ENCODE measurements around the gene IRAG1. TPM values are rescaled to one million over a fixed set of nuclear protein-coding genes. Genes with fewer than 3 reads are reported as not detected.

The IRAG1 gene
- total RNA-seq, 4 donors from 2014 or later = 156 to 408 (median 278) TPM

- H3K9me3 ChIP-seq = no peaks in the 10 kb centered on the region
- 30% methylated on average over 1 of the region's 1 CpG; no CpG with 5 or more reads in 1 of the 2 donors for WGBS, 2 donors (ENCODE audit: low coverage in 1 of 2)
- no peaks in the 10 kb centered on the region for H3K27me3 ChIP-seq
- H3K4me1 ChIP-seq = peaks cover 52 to 100% (median 67%) of the 10 kb centered on the region in 3 donors
- H3K27ac ChIP-seq = peak overlapping the region; percentile 80 to 93 (median 86)
- no peak overlapping the region for H3K4me3 ChIP-seq
- TF ChIP-seq POLR2AphosphoS5 (IDR thresholded peaks at IDR 0.05) = no peak
- TF ChIP-seq CTCF (IDR thresholded peaks at IDR 0.05) = no peak
- TF ChIP-seq EP300 (IDR thresholded peaks at IDR 0.05) = no peak
- TF ChIP-seq POLR2A (IDR thresholded peaks at IDR 0.05) = no peak
- no peak for ATAC-seq
- no peaks in the 10 kb centered on the region for H3K36me3 ChIP-seq
Observed at GRCh38 chr11:10654811-10655150, 38.8 kb downstream of the IRAG1 start.

GRCh38 chr11:10653946-10654810, 39.4 kb downstream of the IRAG1 start:
- peak overlapping the region; percentile 80 to 93 (median 86) for H3K27ac ChIP-seq
- peak; percentile 35 for ATAC-seq
- H3K27me3 ChIP-seq = no peaks in the 10 kb centered on the region
- H3K4me3 ChIP-seq = no peak overlapping the region
- H3K36me3 ChIP-seq = no peaks in the 10 kb centered on the region
- H3K9me3 ChIP-seq = no peaks in the 10 kb centered on the region
- 51 to 52% methylated on average over 3 of the region's 4 CpGs for WGBS, 2 donors (ENCODE audit: low coverage in 1 of 2)
- no peak for TF ChIP-seq EP300 (IDR thresholded peaks at IDR 0.05)
- TF ChIP-seq POLR2A (IDR thresholded peaks at IDR 0.05) = no peak
- peak; percentile 35 to 60 (median 58) for TF ChIP-seq CTCF (IDR thresholded peaks at IDR 0.05)
- peak; percentile 20 for TF ChIP-seq POLR2AphosphoS5 (IDR thresholded peaks at IDR 0.05)
- peaks cover 49 to 100% (median 63%) of the 10 kb centered on the region in 3 donors for H3K4me1 ChIP-seq

- Histone ChIP-seq H3K36me3 (peaks cover 0 to 9% of the 10 kb centered on the region in 2 donors), H3K4me1 (peaks cover 45 to 100% (median 59%) of the 10 kb centered on the region in 3 donors), H3K4me3 (no peak overlapping the region), H3K27me3 (no peaks in the 10 kb centered on the region), H3K27ac (peak overlapping the region; percentile 80 to 93 (median 86)), H3K9me3 (no peaks in the 10 kb centered on the region)
- WGBS, 2 donors (ENCODE audit: low coverage in 1 of 2) = 30 to 44% methylated on average over 1 to 2 of the region's 2 CpGs
- ATAC-seq = peak; percentile 35
- TF ChIP-seq POLR2A (IDR thresholded peaks at IDR 0.05) (no peak), POLR2AphosphoS5 (IDR thresholded peaks at IDR 0.05) (peak; percentile 42)
Observed at GRCh38 chr11:10653261-10653660, 40.3 kb downstream of the IRAG1 start.

GRCh38 chr11:10651656-10652361, 41.7 kb downstream of the IRAG1 start:
- H3K27ac ChIP-seq = peak overlapping the region in 3 of 4 donors; percentile 84 to 93 (median 88)
- TF ChIP-seq POLR2AphosphoS5 (IDR thresholded peaks at IDR 0.05) (peak; percentile 57), POLR2A (IDR thresholded peaks at IDR 0.05) (no peak)
- ATAC-seq = no peak
- no peaks in the 10 kb centered on the region for H3K9me3 ChIP-seq
- no peaks in the 10 kb centered on the region for H3K27me3 ChIP-seq
- H3K36me3 ChIP-seq = peaks cover 0 to 20% of the 10 kb centered on the region in 2 donors
- H3K4me3 ChIP-seq = no peak overlapping the region
- H3K4me1 ChIP-seq = peaks cover 36 to 100% (median 47%) of the 10 kb centered on the region in 3 donors
- 55 to 71% methylated on average over 4 to 5 of the region's 15 CpGs for WGBS, 2 donors (ENCODE audit: low coverage in 1 of 2)

- H3K9me3 ChIP-seq = no peaks in the 10 kb centered on the region
- H3K27me3 ChIP-seq = no peaks in the 10 kb centered on the region
- no peak overlapping the region for H3K4me3 ChIP-seq
- H3K36me3 ChIP-seq = peaks cover 0 to 23% of the 10 kb centered on the region in 2 donors
- TF ChIP-seq POLR2AphosphoS5 (IDR thresholded peaks at IDR 0.05) (no peak), POLR2A (IDR thresholded peaks at IDR 0.05) (no peak), EP300 (IDR thresholded peaks at IDR 0.05) (no peak), CTCF (IDR thresholded peaks at IDR 0.05) (no peak)
- no peak for ATAC-seq
- peak overlapping the region in 3 of 4 donors; percentile 29 to 74 (median 68) for H3K27ac ChIP-seq
- peaks cover 34 to 100% (median 44%) of the 10 kb centered on the region in 3 donors for H3K4me1 ChIP-seq
- 17 to 50% methylated on average over 1 to 2 of the region's 2 CpGs for whole genome bisulfite sequencing, 2 donors (ENCODE audit: low coverage in 1 of 2)
Observed at GRCh38 chr11:10650630-10651029, 42.9 kb downstream of the IRAG1 start.

All from gastroesophageal sphincter (tissue), 4 donors.